Endodermal cell (in vitro differentiated cells): ENCODE data around the gene TBC1D2B. TPM values are rescaled to one million over a fixed set of nuclear protein-coding genes. Genes with fewer than 3 reads are reported as not detected.
A peak's percentile ranks its signal among the peaks of the same experiment; 100 is the strongest.

Experiments used
- DNase-seq: peaks from one replicate; pipeline ENCODE4 v3.0.0-alpha.2; 2017
- H3K27ac ChIP-seq: 2 replicates; pipeline ENCODE4 v1.5.1; 2013; ENCODE audit warnings: mild to moderate bottlenecking, low read depth, low read length, moderate library complexity
- H3K27me3 ChIP-seq: 2 replicates; pipeline ENCODE4 v1.6.1; 2013; ENCODE audit warnings: mild to moderate bottlenecking, low read length, moderate library complexity; ENCODE audit not compliant: insufficient read depth, control insufficient read depth, poor library complexity, severe bottlenecking
- H3K36me3 ChIP-seq: 2 replicates; pipeline ENCODE4 v1.7.0; 2013; ENCODE audit warnings: mild to moderate bottlenecking, low read length, moderate library complexity; ENCODE audit not compliant: control insufficient read depth, insufficient read depth
- H3K4me1 ChIP-seq: one replicate; pipeline ENCODE4 v1.7.0; 2013; ENCODE audit warnings: low read length; ENCODE audit not compliant: control insufficient read depth, insufficient read depth
- H3K4me3 ChIP-seq: 2 replicates; pipeline ENCODE4 v1.5.1; 2013; ENCODE audit warnings: mild to moderate bottlenecking, low read length, moderate library complexity
- H3K9ac ChIP-seq: 2 replicates; pipeline ENCODE4 v1.6.1; 2013; ENCODE audit warnings: mild to moderate bottlenecking, low read length, moderate library complexity; ENCODE audit not compliant: poor library complexity, severe bottlenecking; ENCODE audit errors: extremely low read depth
- H3K9me3 ChIP-seq: 2 replicates; pipeline ENCODE4 v1.6.1; 2013; ENCODE audit warnings: mild to moderate bottlenecking, low read length, moderate library complexity; ENCODE audit not compliant: control insufficient read depth
- H3K27ac Mint-ChIP-seq: 2 replicates; pipeline ENCODE4 v1.8.0; 2020; ENCODE audit warnings: mixed read lengths
- H3K27me3 Mint-ChIP-seq: 2 replicates; pipeline ENCODE4 v1.8.0; 2021; ENCODE audit warnings: mild to moderate bottlenecking, mixed read lengths; ENCODE audit not compliant: insufficient read depth
- H3K36me3 Mint-ChIP-seq: 2 replicates; pipeline ENCODE4 v1.8.0; 2020; ENCODE audit warnings: low read depth, mixed read lengths
- H3K4me1 Mint-ChIP-seq: 2 replicates; pipeline ENCODE4 v1.8.0; 2020; ENCODE audit warnings: mixed read lengths
- H3K4me3 Mint-ChIP-seq: 2 replicates; pipeline ENCODE4 v1.8.0; 2020; ENCODE audit warnings: mild to moderate bottlenecking, moderate library complexity, mixed read lengths
- H3K9me3 Mint-ChIP-seq: 2 replicates; pipeline ENCODE4 v1.8.0; 2020; ENCODE audit warnings: mild to moderate bottlenecking, mixed read lengths
- WGBS, 2 experiments: methylation state at CpG; one replicate each; pipeline versions ENCODE4 v1.1.5 to v1.1.7; 2013; ENCODE audit warnings: missing lambda C conversion rate in 2 of 2, mixed read lengths in 1 of 2; ENCODE audit not compliant: insufficient coverage in 1 of 2, insufficient read length in 1 of 2; 5-methylcytosine and 5-hydroxymethylcytosine counted together
- total RNA-seq, 2 donors: library from RNA; stranded (reverse); fragmentation: NEBNext Ultra II Directional in 1 of 2; extraction: Animal tissue kit (Norgen Biotek cat#: 25700) in 1 of 2; gene quantifications; 2 replicates in 1 of 2; 3 replicates in 1 of 2; pipeline ENCODE4 v1.2.1, GENCODE V29; 2021
- TF ChIP-seq, protein P1 (sequence below): fragments of 200-600 bp; sonication (generic); conservative IDR thresholded peaks from 2 replicates; pipeline ENCODE4 v1.5.0; 2021; ENCODE audit warnings: antibody characterized with exemption, mild to moderate bottlenecking

TBC1D2B gene
- total RNA-seq, 2 donors from 2014 or later: 13.8 to 23.8 TPM

DNA sequence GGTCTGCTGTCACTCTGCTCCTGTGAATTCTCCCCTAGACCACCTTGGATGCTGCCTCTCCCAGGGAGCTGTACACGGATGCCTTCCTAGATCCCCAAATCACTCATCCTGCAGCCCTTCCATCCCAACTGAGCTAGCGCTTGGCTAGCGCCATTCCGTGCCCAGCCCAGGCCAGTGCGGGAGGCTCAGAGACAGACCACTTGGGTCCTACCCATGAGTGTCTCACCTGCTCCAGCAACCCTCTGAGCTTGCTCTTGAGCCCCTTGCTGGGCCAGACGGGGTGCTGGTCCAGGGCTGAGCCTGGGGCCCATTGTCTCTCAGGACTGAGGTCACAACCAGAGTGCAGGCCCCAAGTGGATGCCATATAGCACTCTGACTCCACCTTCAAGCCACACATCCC is 32.6 kb upstream of the TBC1D2B start:
- H3K27ac ChIP-seq: no peak overlapping the region
- Mint-ChIP-seq H3K27me3 (no peaks in the 10 kb centered on the region), H3K4me1 (peaks cover 2% of the 10 kb centered on the region), H3K4me3 (no peak overlapping the region), H3K9me3 (no peaks in the 10 kb centered on the region), H3K27ac (no peak overlapping the region), H3K36me3 (peaks cover 19% of the 10 kb centered on the region)
- no peak overlapping the region for H3K4me3 ChIP-seq
- no peaks in the 10 kb centered on the region for H3K36me3 ChIP-seq
- DNase-seq: no peak
- no peaks in the 10 kb centered on the region for H3K9me3 ChIP-seq
- H3K9ac ChIP-seq: no peak overlapping the region
- 90 to 92% methylated on average over 5 to 6 of the region's 6 CpGs for WGBS, 2 experiments
- TF ChIP-seq, protein P1, sequence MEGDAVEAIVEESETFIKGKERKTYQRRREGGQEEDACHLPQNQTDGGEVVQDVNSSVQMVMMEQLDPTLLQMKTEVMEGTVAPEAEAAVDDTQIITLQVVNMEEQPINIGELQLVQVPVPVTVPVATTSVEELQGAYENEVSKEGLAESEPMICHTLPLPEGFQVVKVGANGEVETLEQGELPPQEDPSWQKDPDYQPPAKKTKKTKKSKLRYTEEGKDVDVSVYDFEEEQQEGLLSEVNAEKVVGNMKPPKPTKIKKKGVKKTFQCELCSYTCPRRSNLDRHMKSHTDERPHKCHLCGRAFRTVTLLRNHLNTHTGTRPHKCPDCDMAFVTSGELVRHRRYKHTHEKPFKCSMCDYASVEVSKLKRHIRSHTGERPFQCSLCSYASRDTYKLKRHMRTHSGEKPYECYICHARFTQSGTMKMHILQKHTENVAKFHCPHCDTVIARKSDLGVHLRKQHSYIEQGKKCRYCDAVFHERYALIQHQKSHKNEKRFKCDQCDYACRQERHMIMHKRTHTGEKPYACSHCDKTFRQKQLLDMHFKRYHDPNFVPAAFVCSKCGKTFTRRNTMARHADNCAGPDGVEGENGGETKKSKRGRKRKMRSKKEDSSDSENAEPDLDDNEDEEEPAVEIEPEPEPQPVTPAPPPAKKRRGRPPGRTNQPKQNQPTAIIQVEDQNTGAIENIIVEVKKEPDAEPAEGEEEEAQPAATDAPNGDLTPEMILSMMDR: no peak
- no peaks in the 10 kb centered on the region for H3K4me1 ChIP-seq
- H3K27me3 ChIP-seq: no peaks in the 10 kb centered on the region

DNA sequence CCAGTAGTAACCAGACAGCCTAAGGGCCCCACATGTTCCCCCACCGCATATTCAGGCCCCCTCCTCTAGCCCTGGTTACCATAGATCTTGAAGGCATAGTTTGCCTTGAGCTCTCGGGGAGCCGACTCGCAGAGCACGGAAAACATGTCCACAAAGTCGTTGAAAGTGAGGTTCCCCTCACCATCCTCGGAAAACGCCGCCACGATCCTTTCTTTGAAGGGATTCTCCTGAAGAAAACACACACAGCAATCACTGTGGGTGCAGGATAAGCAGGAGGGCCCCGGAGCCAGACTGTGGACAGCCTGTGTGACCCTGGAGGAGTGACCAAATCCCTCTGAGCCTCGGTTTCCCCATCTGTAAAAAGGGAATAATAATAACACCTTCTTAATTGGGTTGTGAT is 31.6 kb upstream of the TBC1D2B start:
- TF ChIP-seq, protein P1: no peak
- no peak overlapping the region for H3K4me3 Mint-ChIP-seq
- 86 to 92% methylated on average over 10 to 12 of the region's 12 CpGs for WGBS, 2 experiments

DNA sequence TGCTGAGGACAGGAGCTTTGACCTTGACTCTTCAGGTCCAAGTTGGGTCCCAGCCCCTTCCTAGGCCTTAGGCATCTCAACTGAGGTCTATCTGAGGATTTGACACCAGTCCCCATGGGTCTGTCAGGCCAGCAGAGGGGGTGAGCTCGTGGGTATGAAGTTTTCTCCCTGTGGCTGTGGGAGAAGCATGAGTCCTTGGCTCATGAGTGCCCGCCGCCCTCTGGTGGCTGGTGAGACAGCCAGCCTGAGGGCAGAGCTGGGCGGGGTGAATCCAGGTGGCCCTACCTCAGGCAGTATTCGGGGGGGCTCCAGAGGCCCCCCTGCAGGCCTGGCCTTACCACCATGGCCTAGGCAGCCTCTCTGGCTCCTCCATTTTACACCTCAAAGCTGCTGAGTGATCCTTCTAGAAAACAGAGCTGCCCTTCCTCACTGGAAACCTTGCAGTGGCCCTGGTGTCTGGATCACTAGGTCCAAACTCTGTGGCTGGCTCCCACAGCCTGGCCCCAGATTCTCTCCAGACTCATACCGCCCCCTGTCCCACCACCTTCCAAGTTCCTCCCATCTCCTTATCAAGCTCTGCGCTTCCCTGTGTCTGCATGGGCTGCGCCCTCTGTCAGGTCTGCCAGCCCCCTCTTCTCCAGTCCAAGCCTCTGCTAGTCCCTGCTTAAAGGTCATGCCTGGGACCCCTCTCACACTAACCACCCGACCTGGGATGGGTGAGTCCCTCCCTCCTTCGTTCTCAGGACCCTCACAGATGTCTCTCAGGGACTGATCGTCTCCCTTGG is 31.0 kb upstream of the TBC1D2B start:
- Histone ChIP-seq H3K27me3 (no peaks in the 10 kb centered on the region), H3K4me1 (no peaks in the 10 kb centered on the region), H3K9ac (no peak overlapping the region), H3K27ac (no peak overlapping the region), H3K36me3 (no peaks in the 10 kb centered on the region), H3K9me3 (no peaks in the 10 kb centered on the region), H3K4me3 (no peak overlapping the region)
- H3K27ac Mint-ChIP-seq: peak overlapping the region; percentile 79
- H3K9me3 Mint-ChIP-seq: no peaks in the 10 kb centered on the region
- peaks cover 25% of the 10 kb centered on the region for H3K36me3 Mint-ChIP-seq
- H3K4me3 Mint-ChIP-seq: no peak overlapping the region
- no peaks in the 10 kb centered on the region for H3K27me3 Mint-ChIP-seq
- H3K4me1 Mint-ChIP-seq: no peaks in the 10 kb centered on the region
- TF ChIP-seq, protein P1: peak; percentile 95
- 52 to 54% methylated on average over 7 to 11 of the region's 11 CpGs for WGBS, 2 experiments
- DNase-seq: peak; percentile 93

More for the DNA sequence above, 31.6 kb upstream of the TBC1D2B start:
- Mint-ChIP-seq H3K36me3 (peaks cover 25% of the 10 kb centered on the region), H3K9me3 (no peaks in the 10 kb centered on the region), H3K27ac (no peak overlapping the region), H3K4me1 (peaks cover 2% of the 10 kb centered on the region), H3K27me3 (no peaks in the 10 kb centered on the region)
- H3K4me1 ChIP-seq: no peaks in the 10 kb centered on the region
- H3K9me3 ChIP-seq: no peaks in the 10 kb centered on the region
- no peak overlapping the region for H3K9ac ChIP-seq
- no peaks in the 10 kb centered on the region for H3K36me3 ChIP-seq
- no peak overlapping the region for H3K27ac ChIP-seq
- H3K27me3 ChIP-seq: no peaks in the 10 kb centered on the region
- H3K4me3 ChIP-seq: no peak overlapping the region
- no peak for DNase-seq
